Bone marrow (tissue), 2 donors: ENCODE measurements around the gene DTX3L.

Experiments used
- DNase-seq, 2 donors: peaks; one replicate each; lab custom pipeline; 2025; lab: John Stamatoyannopoulos, UW

The DTX3L gene

DNA sequence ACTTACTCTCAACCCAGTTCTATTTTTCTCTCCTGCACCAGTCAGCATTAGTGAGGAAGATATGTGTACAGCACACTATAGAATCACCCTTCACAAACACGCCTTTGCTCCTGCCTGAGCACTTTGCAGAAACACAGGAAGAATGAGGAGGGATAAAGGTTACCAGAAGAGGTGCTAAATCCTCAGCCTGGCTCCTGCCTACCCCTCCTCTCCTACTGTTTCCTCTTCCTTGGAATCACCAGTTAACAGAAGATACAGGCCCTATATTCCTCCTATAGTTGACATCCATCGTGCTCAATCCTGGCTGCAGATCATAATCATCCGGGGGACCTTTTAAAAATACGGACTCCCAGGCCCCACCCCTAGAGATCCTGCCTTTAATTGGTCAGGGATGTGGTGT, 42.2 kb downstream of the DTX3L start:
- no peak for DNase-seq

DNA sequence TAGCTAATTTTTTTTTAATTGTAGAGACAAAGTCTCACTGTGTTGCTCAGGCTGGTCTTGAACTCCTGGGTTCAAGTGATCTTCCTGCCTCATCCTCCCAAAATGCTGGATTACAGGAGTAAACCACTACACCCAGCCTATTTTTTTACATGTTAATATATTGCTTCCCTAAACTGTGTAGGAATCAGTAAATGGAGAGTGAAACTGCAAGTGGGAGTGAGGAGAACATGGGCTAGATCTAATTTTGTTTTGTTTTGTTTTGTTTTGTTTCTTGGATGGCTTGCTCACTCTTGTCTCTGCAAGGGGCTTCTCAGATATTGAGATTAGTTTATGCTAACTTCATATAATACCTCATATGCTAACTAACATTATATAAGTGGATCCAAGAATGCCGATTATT, 44.8 kb downstream of the DTX3L start:
- DNase-seq = no peak

DNA sequence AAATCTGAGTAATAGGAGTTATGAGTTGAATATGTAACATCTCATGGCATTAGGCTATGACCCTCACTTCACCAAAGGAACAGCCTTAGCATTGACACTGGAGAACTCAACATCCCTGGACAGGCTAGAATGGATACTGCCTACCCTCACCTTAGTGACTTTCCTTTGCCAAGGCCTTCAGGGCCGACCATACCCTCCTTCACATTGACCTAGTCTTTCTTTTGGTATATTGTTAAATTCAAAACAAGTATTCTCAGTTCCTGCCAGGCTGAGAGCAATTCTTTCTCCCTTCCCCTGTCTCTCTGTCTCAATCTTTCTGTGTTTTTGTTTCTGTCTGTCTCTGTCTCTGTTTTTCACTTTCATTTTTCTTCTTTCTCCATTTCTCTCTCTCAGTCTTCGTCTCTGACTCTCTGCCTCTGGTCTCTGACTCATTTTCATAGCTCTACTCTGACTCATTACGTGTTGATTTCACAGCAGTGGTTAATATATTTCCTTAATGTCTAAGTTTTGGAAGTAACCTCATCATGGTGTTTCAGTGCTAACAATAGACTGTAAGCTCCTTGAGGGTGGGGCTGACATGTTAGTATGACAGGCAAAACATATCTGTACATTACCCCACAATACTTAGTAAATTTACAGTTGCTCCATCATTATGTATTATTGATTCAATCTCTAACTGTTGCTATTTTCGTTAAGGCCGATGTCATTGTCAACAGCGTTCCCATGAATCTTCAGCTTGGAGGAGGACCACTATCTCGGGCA, 45.8 kb downstream of the DTX3L start:
- peak in 1 of 2 donors; percentile 70 for DNase-seq

DNA sequence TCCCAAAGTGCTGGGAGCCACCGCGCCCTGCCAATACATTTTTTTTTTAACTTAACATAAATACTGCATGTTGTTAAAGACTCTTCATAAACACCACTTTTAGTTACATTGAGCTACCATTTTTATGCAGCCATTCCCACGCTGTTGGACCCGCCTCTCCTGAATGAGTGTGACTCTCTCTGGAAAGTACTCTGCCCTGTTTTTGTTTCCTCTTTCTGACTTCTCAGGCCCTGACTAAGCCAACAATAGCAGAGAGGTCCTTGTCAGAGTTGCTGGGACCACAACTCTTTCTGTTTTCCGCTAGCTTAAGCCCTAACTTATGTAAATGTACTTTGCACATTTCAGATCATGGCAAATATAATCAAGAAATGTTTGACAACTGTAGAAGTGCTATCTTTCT, 48.6 kb downstream of the DTX3L start:
- no peak for DNase-seq

DNA sequence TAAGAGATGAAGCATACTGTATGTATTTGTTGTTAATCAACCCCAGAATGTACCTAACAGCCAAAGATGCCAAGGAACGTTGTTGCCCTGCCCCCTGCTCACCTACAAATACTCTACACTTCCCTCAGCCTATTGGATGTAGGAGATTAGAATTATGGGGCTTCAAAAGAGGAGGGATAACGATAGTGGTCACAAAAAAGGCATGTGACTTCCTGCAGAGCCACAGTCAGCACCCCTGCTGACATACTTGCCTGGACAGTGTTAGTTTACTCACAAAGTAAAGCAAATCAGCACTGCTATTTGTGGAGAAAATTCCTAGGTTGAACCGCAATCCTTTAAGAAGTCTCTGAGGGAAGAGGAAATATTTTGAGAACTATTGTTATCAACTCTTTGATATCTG, 51.2 kb downstream of the DTX3L start:
- no peak for DNase-seq

DNA sequence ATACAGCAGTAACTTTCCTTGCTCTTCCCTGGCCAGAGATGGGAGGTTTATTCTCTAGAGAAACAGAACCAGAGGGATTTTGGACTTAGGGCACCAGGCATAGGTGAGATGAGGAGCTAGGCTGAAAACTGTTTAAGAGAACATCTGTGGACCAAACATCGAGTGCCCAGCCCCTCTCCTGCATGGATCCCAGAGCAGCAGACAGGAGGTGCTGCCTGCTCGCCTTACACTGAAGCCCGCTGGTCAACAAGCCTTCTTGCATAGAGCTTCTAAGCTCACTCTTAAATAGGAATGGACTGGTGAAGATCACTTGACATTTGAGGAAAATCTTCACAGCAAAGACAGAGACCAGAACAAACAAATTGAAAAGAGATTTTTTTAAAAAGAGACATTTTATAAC, 54.5 kb downstream of the DTX3L start:
- DNase-seq = no peak

DNA sequence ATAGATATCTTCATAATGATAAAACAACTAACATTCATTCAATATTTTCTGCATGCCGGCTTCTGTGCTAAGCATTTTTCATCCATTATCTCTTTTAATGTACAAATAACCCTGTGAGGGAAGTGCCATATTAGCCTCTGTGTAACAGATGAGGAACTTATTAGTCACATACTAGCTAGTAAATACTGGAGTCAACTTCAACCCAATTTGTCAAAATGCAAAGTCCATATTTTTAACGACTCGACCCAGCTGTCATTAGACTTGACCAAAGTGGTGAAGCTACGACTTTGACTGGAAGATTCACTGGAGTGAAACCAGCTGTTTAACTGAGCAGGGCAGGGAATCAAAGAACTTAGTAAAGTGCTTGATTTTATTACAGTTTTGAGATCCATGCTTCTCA, 54.9 kb downstream of the DTX3L start:
- DNase-seq = no peak

DNA sequence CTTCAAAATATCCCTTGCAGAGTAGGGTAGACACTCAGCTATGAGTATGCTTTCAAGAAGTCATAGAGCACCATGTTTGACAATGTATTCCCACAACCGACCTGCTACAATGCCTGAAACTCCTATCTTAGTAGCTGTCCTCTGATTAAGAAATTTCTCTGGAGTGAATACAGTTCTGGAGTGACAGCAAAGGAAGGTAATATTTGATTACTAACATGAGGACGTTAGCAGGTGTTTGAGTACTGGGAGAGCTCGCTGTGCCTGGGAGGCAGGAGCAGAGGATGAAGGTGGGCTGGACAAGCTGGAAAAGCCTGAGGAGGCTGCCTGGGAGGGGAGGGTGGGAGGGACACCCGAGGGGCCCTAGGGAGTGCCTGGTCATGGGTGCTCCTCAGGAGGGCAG, 56.3 kb downstream of the DTX3L start:
- DNase-seq = no peak

DNA sequence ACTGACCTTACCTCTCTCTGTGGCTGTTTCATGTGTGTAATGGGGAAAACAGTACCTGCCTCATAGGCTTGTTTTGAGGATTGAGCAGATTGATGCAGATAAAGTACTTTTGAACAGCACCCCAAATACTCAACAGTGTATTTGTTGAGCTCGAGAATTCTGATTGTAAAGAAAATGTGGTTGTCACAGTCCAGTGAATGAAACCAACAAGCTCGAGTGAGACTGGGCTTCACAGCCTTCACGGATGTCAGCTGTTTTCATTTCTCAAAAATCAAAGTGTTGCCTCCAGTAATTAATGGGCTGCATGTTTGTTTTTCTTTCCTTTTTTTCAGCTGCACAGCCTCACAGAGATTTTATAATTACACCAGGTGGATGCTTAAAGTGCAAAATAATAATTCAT, 57.0 kb downstream of the DTX3L start:
- no peak for DNase-seq

DNA sequence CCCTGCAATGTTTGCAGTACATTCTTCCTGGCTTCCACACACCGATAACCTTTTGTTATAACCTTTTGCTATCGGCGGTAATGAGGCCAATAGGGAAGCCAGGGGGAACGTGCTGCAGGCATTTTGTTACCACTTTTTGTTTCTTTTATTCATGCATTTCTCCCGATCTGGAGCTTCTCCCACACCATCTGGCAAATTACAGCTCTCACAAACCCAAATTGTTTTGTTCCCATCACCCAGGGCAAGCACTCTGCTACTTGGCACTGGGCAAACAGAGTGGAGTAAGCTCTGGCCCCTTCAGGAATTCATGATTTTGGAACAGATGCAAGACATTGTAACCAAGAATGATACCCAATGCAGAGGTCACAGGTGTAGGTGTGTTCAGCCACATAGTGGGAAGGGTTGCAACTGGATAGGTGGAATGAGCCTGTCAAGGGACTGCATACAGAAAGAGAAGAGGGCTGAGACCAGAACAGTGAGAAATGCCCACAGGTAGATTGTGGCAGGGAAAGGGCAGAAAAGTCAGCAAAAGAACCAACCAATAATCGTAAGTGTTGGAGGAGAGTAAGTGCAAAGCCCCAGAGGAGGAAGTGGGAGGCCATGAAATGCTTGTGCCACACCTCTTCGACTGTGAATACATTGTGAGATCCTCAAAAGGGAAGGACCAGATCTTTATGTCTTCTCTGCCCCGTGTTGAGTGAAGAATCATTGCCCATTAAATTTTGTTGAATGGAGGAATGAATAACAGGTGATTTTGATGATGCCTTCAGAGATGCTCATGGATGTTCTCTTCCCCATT, 59.1 kb downstream of the DTX3L start:
- no peak for DNase-seq
